ENCODE results near the gene TULP1. TPM values are rescaled to one million over a fixed set of nuclear protein-coding genes. Genes with fewer than 3 reads are reported as not detected.
A peak's percentile ranks its signal among the peaks of the same experiment; 100 is the strongest.

The TULP1 gene
- total and polyA plus RNA-seq, 7 donors: 0.05 to 0.09 (median 0.08) TPM; not detected in 4

- no peak overlapping the region for H3K4me3 ChIP-seq
- DNase-seq (peak in 1 of 2 donors; percentile 38), ATAC-seq (no peak)
Measured at GRCh38 chr6:35484921-35485392, 27.7 kb downstream of the TULP1 start.

GRCh38 chr6:35483893-35484645 lies 28.6 kb downstream of the TULP1 start:
- no peak for ATAC-seq
- intact Hi-C loops (cut with DNase I): no loop called here
- no peaks in the 10 kb centered on the region for H3K9me3 ChIP-seq
- H3K4me3 ChIP-seq: no peak overlapping the region
- no peak for TF ChIP-seq CTCF (IDR thresholded peaks at IDR 0.05)
- H3K36me3 ChIP-seq (ENCODE audit: insufficient read depth in 1 of 2, low read depth in 1 of 2): peaks cover 0 to 52% of the 10 kb centered on the region in 2 donors
- peaks cover 13% of the 10 kb centered on the region for H3K4me1 ChIP-seq
- WGBS, 3 donors: 78 to 85% (median 85%) methylated on average over 13 of the region's 13 CpGs
- peak in 1 of 2 donors; percentile 15 for DNase-seq
- H3K27ac ChIP-seq: no peak overlapping the region
- no peaks in the 10 kb centered on the region for H3K27me3 ChIP-seq (ENCODE audit: insufficient read depth in 3 of 3, low read length in 2 of 3)

More at GRCh38 chr6:35484921-35485392, 27.7 kb downstream of the TULP1 start:
- Histone ChIP-seq H3K4me1 (peaks cover 16% of the 10 kb centered on the region), H3K9me3 (no peaks in the 10 kb centered on the region), H3K36me3 (ENCODE audit: insufficient read depth in 1 of 2, low read depth in 1 of 2) (peaks cover 0 to 43% of the 10 kb centered on the region in 2 donors), H3K27me3 (ENCODE audit: insufficient read depth in 3 of 3, low read length in 2 of 3) (no peaks in the 10 kb centered on the region), H3K27ac (no peak overlapping the region)
- WGBS, 3 donors: 87 to 92% (median 90%) methylated on average over 7 of the region's 7 CpGs
- no peak for TF ChIP-seq CTCF (IDR thresholded peaks at IDR 0.05)
- intact Hi-C loops (cut with DNase I): no loop called here

- H3K27ac ChIP-seq: no peak overlapping the region
- peaks cover 0 to 52% of the 10 kb centered on the region in 2 donors for H3K36me3 ChIP-seq (ENCODE audit: insufficient read depth in 1 of 2, low read depth in 1 of 2)
- H3K27me3 ChIP-seq (ENCODE audit: insufficient read depth in 3 of 3, low read length in 2 of 3): no peaks in the 10 kb centered on the region
- H3K4me1 ChIP-seq: peaks cover 13% of the 10 kb centered on the region
- H3K9me3 ChIP-seq: no peaks in the 10 kb centered on the region
- peak in 1 of 2 donors; percentile 15 for DNase-seq
- intact Hi-C loops (cut with DNase I): no loop called here
- TF ChIP-seq CTCF (IDR thresholded peaks at IDR 0.05): no peak
- no peak for ATAC-seq
- WGBS, 3 donors: 70 to 79% (median 74%) methylated on average over 3 of the region's 3 CpGs
- H3K4me3 ChIP-seq: no peak overlapping the region
Measured at GRCh38 chr6:35483490-35483889, 29.2 kb downstream of the TULP1 start.

- H3K27ac ChIP-seq: no peak overlapping the region
- TF ChIP-seq CTCF (IDR thresholded peaks at IDR 0.05): no peak
- H3K27me3 ChIP-seq (ENCODE audit: insufficient read depth in 3 of 3, low read length in 2 of 3): no peaks in the 10 kb centered on the region
- no peak overlapping the region for H3K4me3 ChIP-seq
- DNase-seq (no peak), ATAC-seq (no peak)
- intact Hi-C loops (cut with DNase I): no loop called here
- peaks cover 13% of the 10 kb centered on the region for H3K4me1 ChIP-seq
- peaks cover 0 to 57% of the 10 kb centered on the region in 2 donors for H3K36me3 ChIP-seq (ENCODE audit: insufficient read depth in 1 of 2, low read depth in 1 of 2)
- 94 to 98% (median 96%) methylated on average over 4 of the region's 4 CpGs for WGBS, 3 donors
- H3K9me3 ChIP-seq: no peaks in the 10 kb centered on the region
Measured at GRCh38 chr6:35483062-35483461, 29.6 kb downstream of the TULP1 start.

Data from psoas muscle (tissue), 8 donors.